GM23248 (cell line): Measurements from ENCODE around the gene UGT1A5. TPM values are rescaled to one million over a fixed set of nuclear protein-coding genes. Genes with fewer than 3 reads are reported as not detected.

ENCODE experiments used
- DNase-seq: peaks from one replicate; pipeline ENCODE4 v3.0.0-alpha.2; 2015
- H2AFZ ChIP-seq: fragments of 200-600 bp; sonication (generic); 2 replicates; pipeline ENCODE4 v1.6.1; 2016; ENCODE audit warnings: antibody characterized with exemption
- H3F3A ChIP-seq: fragments of 200-600 bp; sonication (generic); 2 replicates; pipeline ENCODE4 v1.6.1; 2016; ENCODE audit warnings: mild to moderate bottlenecking, antibody characterized with exemption, mixed run types; ENCODE audit not compliant: insufficient read depth
- H3K27ac ChIP-seq: fragments of 200-600 bp; sonication (generic); 2 replicates; pipeline ENCODE4 v1.5.1; 2016; ENCODE audit warnings: mild to moderate bottlenecking
- H3K27me3 ChIP-seq: fragments of 200-600 bp; sonication (generic); replicated peaks from 2 replicates; pipeline ENCODE4 v1.6.1; 2016; ENCODE audit warnings: mild to moderate bottlenecking; ENCODE audit not compliant: insufficient read depth
- H3K36me3 ChIP-seq: fragments of 200-600 bp; sonication (generic); 2 replicates; pipeline ENCODE4 v1.6.1; 2016; ENCODE audit warnings: low read depth, mild to moderate bottlenecking
- H3K4me1 ChIP-seq: fragments of 200-600 bp; sonication (generic); 2 replicates; pipeline ENCODE4 v1.6.1; 2016; ENCODE audit warnings: mild to moderate bottlenecking; ENCODE audit not compliant: insufficient read depth
- H3K4me2 ChIP-seq: fragments of 200-600 bp; sonication (generic); one replicate; pipeline ENCODE4 v1.6.1; 2016; ENCODE audit warnings: mild to moderate bottlenecking; ENCODE audit not compliant: unreplicated experiment
- H3K4me3 ChIP-seq: fragments of 200-600 bp; sonication (generic); 2 replicates; pipeline ENCODE4 v1.5.1; 2016; ENCODE audit warnings: mild to moderate bottlenecking
- H3K79me2 ChIP-seq: fragments of 200-600 bp; sonication (generic); 2 replicates; pipeline ENCODE4 v1.6.1; 2016; ENCODE audit warnings: mild to moderate bottlenecking; ENCODE audit not compliant: insufficient read depth
- H3K9ac ChIP-seq: fragments of 200-600 bp; sonication (generic); 2 replicates; pipeline ENCODE4 v1.6.1; 2016; ENCODE audit warnings: mild to moderate bottlenecking
- H3K9me2 ChIP-seq: fragments of 200-600 bp; sonication (generic); 2 replicates; pipeline ENCODE4 v1.6.1; 2016; ENCODE audit warnings: mixed run types, mild to moderate bottlenecking, moderate library complexity; ENCODE audit not compliant: insufficient read depth
- H3K9me3 ChIP-seq: fragments of 200-600 bp; sonication (generic); one replicate; pipeline ENCODE4 v1.6.1; 2017; ENCODE audit warnings: low read depth
- H4K20me1 ChIP-seq: fragments of 200-600 bp; sonication (generic); 2 replicates; pipeline ENCODE4 v1.6.0; 2016; ENCODE audit not compliant: insufficient read depth
- EZH2 ChIP-seq: fragments of 200-600 bp; sonication (generic); IDR thresholded peaks from 2 replicates; pipeline ENCODE4 v1.6.1; 2018; ENCODE audit warnings: antibody characterized with exemption, mild to moderate bottlenecking; ENCODE audit not compliant: insufficient read depth, poor library complexity, severe bottlenecking
- EZH2phosphoT487 ChIP-seq: fragments of 200-600 bp; sonication (generic); IDR thresholded peaks from 2 replicates; pipeline ENCODE4 v1.6.1; 2018; ENCODE audit warnings: antibody characterized with exemption, moderate library complexity, mild to moderate bottlenecking, low read depth; ENCODE audit not compliant: insufficient read depth
- WGBS, 2 experiments: methylation state at CpG; one replicate each; pipeline ENCODE4 v1.1.6; 2015 to 2017; ENCODE audit warnings: low lambda C conversion rate in 2 of 2, low coverage in 1 of 2; ENCODE audit errors: missing lambda C conversion rate in 2 of 2; 5-methylcytosine and 5-hydroxymethylcytosine counted together
- in situ Hi-C: fragments of 300-500 bp; cut with MboI; formaldehyde crosslinking; loops from 2 replicates; pipeline ENCODE4 v1.15.0; 2020
- polyA plus RNA-seq: library from polyadenylated mRNA; unstranded; fragments of >200 nt; fragmentation: Nextera tagmentation; extraction: Ambion mirVana; gene quantifications from 2 replicates; pipeline ENCODE4 v1.2.1, GENCODE V29; 2016
- total RNA-seq: library from RNA; depleted of rRNA; stranded (reverse); fragments of >200 nt; shearing (Covaris generic); gene quantifications from 2 replicates; pipeline ENCODE4 v1.2.3, GENCODE V29; 2014

Gene UGT1A5
- total and polyA plus RNA-seq, 2 experiments from 2014 or later = not detected

DNA sequence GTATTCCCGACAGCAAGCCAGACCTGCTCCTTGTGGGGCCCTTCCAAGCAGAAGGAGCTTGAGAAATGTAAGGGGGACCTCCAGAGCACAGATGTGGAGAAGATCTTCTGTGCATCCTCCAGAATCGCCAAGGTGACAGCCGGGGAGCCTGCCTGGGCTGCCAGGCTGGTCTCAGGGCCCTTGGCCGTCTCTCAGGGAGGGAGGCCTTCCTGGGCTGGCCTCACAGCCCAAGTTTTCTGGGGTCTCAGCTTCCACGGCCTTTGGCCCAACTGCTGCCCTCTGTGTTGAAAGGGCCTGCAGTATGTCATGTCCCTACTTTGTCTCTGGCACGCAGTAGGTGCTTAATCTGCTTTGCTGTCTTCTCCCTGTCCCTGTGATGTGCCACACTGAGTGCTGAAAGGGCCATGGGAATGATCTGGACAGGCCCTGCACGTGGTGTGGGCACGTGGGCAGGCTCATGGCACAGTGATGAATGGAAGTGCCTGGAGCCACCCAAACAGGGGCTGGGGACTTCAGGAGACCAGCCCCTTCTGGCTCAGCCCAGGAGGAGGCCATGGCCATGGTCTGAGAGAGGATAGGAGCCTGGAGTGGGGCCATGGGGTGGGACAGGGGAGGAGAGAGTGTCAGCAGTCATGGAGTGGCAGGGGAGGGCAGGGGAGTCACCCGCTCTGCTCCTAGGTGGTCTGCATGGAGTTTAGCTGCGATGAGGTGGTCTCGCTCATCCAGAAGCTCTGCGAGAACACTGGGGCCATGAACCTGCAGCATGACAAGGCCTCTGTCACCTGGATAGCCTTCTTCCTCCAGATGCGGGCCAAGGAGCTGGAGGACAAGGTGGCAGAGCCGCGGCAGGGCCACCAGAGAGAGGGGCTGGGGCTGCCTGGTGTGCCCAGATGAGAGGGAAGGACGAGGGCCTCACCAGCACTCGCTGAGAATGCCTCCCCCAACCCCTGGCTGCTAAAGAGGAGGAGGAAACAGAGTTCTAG, 106.2 kb downstream of the UGT1A5 start:
- Histone ChIP-seq H3K27ac (no peak overlapping the region), H3K4me3 (no peak overlapping the region), H3K4me1 (peaks cover 3% of the 10 kb centered on the region; the same call in 1 of the 2 replicates), H3K27me3 (peaks cover 12% of the 10 kb centered on the region), H3K9me3 (no peaks in the 10 kb centered on the region), H3K9ac (no peak overlapping the region), H2AFZ (no peak overlapping the region), H4K20me1 (no peaks in the 10 kb centered on the region), H3F3A (no peaks in the 10 kb centered on the region), H3K36me3 (no peaks in the 10 kb centered on the region), H3K4me2 (no peak overlapping the region), H3K79me2 (no peaks in the 10 kb centered on the region), H3K9me2 (no peaks in the 10 kb centered on the region)
- 42 to 49% methylated on average over 14 to 17 of the region's 17 CpGs for WGBS, 2 experiments
- in situ Hi-C loops = no loop called here
- DNase-seq = no peak
- TF ChIP-seq EZH2 (no peak), EZH2phosphoT487 (no peak)

DNA sequence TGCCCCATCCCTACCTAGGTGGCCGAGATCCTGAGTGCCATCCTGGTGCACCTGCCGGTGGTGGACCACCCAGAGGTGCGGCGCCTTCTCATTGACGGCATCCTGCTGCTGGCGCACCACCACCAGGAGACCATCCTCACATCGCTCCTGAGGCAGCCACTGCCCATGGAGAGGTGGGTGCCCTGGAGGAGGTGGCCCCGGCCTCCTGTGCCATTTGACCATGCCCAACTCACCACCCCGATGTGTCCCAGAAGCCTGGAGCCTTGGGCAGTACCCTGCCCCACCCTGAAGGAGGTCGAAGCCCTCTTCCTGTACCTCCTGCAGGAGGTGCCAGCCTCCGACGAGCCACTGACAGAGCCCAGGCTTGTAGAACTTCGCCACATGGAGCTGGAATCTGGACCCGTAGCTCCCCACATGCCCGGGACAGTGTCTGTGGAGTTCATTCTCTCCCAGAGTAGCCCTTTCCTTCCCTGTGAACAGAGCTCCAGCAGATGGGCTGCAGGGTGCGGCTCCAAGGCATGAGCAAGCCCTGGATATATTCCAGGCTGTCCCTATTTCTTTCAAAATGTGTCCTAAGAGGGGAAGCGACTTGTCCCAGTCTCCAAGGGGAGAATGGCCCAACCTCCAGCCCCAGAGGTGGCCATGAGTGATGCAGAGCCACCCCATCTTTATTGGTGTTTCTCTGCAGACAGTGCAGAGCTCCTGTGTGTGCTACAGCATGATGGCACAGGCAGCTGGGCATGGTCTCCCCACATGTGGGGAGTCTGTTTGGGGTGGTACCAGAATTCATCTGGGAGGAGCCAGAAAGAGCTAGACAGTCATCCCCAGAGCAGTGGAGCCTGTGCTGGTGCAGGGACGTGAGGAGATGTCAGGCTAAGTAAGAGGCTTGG, 107.4 kb downstream of the UGT1A5 start:
- H3K79me2 ChIP-seq = no peaks in the 10 kb centered on the region
- no peak overlapping the region for H2AFZ ChIP-seq
- H3K4me3 ChIP-seq = no peak overlapping the region
- H3K4me2 ChIP-seq = no peak overlapping the region
- no peaks in the 10 kb centered on the region for H4K20me1 ChIP-seq
- TF ChIP-seq EZH2 (no peak), EZH2phosphoT487 (no peak)
- H3K9me3 ChIP-seq = no peaks in the 10 kb centered on the region
- H3F3A ChIP-seq = no peaks in the 10 kb centered on the region
- in situ Hi-C loops = no loop called here
- H3K27me3 ChIP-seq = peaks cover 19% of the 10 kb centered on the region
- WGBS, 2 experiments = 33 to 42% methylated on average over 17 to 18 of the region's 18 CpGs
- H3K4me1 ChIP-seq = peaks cover 3% of the 10 kb centered on the region; the same call in 1 of the 2 replicates
- H3K9me2 ChIP-seq = no peaks in the 10 kb centered on the region
- H3K27ac ChIP-seq = no peak overlapping the region
- peak; percentile 24 for DNase-seq
- no peaks in the 10 kb centered on the region for H3K36me3 ChIP-seq
- no peak overlapping the region for H3K9ac ChIP-seq

DNA sequence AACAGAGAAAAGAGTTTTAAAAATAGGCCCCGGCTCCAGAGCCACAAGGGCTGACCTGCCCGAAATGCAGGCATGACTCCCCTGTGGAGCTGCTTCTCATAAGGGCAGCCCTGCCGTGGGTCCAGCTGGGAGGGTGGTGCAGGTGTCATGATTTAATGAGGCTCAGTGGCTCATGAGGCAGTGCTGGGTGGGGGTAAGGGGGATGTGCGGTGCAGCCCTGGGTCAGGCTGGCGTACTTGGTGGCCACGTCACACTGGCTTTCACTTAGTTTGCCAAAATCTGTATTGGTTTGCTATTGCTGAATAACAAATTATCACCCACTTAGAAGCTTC, 108.0 kb downstream of the UGT1A5 start:
- in situ Hi-C loops = no loop called here
- Histone ChIP-seq H3K9me2 (no peaks in the 10 kb centered on the region), H4K20me1 (no peaks in the 10 kb centered on the region), H3K4me2 (no peak overlapping the region), H3K9ac (no peak overlapping the region), H3K4me1 (peaks cover 3% of the 10 kb centered on the region; the same call in 1 of the 2 replicates), H3K79me2 (no peaks in the 10 kb centered on the region), H3K36me3 (no peaks in the 10 kb centered on the region), H3F3A (no peaks in the 10 kb centered on the region), H3K27me3 (peaks cover 19% of the 10 kb centered on the region), H3K4me3 (no peak overlapping the region), H2AFZ (no peak overlapping the region), H3K27ac (no peak overlapping the region), H3K9me3 (no peaks in the 10 kb centered on the region)
- WGBS, 2 experiments = 39 to 42% methylated on average over 6 of the region's 6 CpGs
- DNase-seq = no peak
- no peak for TF ChIP-seq EZH2phosphoT487
- no peak for TF ChIP-seq EZH2

DNA sequence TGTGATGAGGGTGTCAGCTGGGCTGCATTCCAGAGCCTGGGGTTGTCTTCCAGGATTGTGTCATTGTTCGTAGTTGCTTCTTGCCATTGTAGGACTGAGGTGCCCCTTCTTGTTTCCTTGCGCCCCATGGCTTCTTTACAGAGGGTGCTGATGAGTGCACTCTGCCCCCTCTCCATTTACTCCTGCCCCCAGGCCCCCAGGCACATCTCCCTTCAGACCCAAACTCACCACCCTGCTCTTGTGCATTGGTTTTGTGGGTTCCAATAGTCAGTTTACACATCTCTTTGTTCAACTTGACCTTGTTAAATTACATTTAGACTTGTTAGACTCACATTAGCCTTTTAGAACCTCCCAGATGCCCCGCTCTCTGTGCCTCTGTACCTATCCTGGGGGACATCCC, 108.5 kb downstream of the UGT1A5 start:
- no peak for DNase-seq
- H3K9me3 ChIP-seq = no peaks in the 10 kb centered on the region
- H3K9me2 ChIP-seq = no peaks in the 10 kb centered on the region
- H3K4me2 ChIP-seq = no peak overlapping the region
- no peaks in the 10 kb centered on the region for H4K20me1 ChIP-seq
- H2AFZ ChIP-seq = no peak overlapping the region
- 60 to 67% methylated on average over 3 of the region's 3 CpGs for WGBS, 2 experiments
- no peaks in the 10 kb centered on the region for H3K79me2 ChIP-seq
- no peak overlapping the region for H3K9ac ChIP-seq
- no peak overlapping the region for H3K4me3 ChIP-seq
- peaks cover 19% of the 10 kb centered on the region for H3K27me3 ChIP-seq
- H3K27ac ChIP-seq = no peak overlapping the region
- in situ Hi-C loops = no loop called here
- no peaks in the 10 kb centered on the region for H3F3A ChIP-seq
- TF ChIP-seq EZH2 (no peak), EZH2phosphoT487 (no peak)
- no peaks in the 10 kb centered on the region; the same call in 1 of the 2 replicates for H3K4me1 ChIP-seq
- no peaks in the 10 kb centered on the region for H3K36me3 ChIP-seq
